Stimulated activated naive CD8-positive, alpha-beta T cell treated with anti-CD3 and anti-CD28 coated beads, Interleukin-15, Interleukin-2, amounts not matched to agents 100 ng/mL and 50 ng/mL, for 24 hours (primary cell): ENCODE measurements around the gene LMF1.

ENCODE experiments used
- H3K27ac Mint-ChIP-seq: one replicate; pipeline ENCODE4 v1.8.0; 2021; ENCODE audit warnings: mild to moderate bottlenecking, mixed read lengths
- H3K27me3 Mint-ChIP-seq: one replicate; pipeline ENCODE4 v1.8.0; 2021; ENCODE audit warnings: mixed read lengths
- H3K36me3 Mint-ChIP-seq: one replicate; pipeline ENCODE4 v1.8.0; 2021; ENCODE audit warnings: low read depth, mixed read lengths
- H3K4me1 Mint-ChIP-seq: one replicate; pipeline ENCODE4 v1.8.0; 2021; ENCODE audit warnings: low read depth, mixed read lengths
- H3K4me3 Mint-ChIP-seq: one replicate; pipeline ENCODE4 v1.8.0; 2021; ENCODE audit warnings: mild to moderate bottlenecking, mixed read lengths
- H3K9me3 Mint-ChIP-seq: one replicate; pipeline ENCODE4 v1.8.0; 2021; ENCODE audit warnings: mixed read lengths

The LMF1 gene

DNA sequence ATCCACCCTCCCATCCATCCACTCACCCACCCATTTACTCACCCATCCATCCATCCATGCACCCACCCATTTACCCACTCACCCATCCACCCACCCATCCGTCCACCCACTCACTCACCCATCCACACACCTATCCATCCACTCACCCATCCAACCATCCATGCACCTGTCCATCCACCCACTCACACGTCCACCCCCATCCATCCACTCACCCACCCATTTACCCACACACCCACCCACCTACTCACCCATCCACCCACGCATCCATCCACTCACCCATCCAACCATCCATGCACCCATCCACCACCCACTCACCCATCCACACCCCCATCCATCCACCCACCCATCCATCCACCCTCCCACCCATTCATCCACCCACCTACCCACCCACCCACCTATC is 22.9 kb upstream of the LMF1 start:
- Mint-ChIP-seq H3K27me3 (peaks cover 3% of the 10 kb centered on the region), H3K9me3 (no peaks in the 10 kb centered on the region), H3K4me3 (no peak overlapping the region), H3K36me3 (no peaks in the 10 kb centered on the region), H3K27ac (no peak overlapping the region), H3K4me1 (peaks cover 41% of the 10 kb centered on the region)

DNA sequence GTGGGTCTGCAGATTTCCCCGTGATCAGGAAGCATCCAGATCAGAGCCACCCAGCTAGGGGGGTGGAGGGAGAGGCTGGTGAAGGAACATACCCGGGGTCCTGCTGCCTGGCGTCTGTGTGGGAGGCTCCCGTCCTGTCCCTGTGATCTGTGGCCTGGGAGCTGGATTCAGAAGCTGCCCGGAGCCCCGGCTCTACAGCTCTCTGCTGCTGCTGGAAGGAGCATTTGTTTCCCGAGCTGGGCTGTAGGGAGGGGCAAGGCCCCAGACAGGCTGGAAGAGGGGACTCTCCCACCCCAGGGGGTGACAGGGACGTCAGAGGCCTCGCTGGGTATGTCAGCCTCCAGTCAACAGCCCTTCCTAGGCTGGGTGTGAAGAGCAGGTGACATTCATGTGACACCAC is 21.0 kb upstream of the LMF1 start:
- Mint-ChIP-seq H3K27me3 (peaks cover 3% of the 10 kb centered on the region), H3K36me3 (no peaks in the 10 kb centered on the region), H3K4me1 (peaks cover 21% of the 10 kb centered on the region), H3K27ac (no peak overlapping the region), H3K9me3 (no peaks in the 10 kb centered on the region), H3K4me3 (no peak overlapping the region)

DNA sequence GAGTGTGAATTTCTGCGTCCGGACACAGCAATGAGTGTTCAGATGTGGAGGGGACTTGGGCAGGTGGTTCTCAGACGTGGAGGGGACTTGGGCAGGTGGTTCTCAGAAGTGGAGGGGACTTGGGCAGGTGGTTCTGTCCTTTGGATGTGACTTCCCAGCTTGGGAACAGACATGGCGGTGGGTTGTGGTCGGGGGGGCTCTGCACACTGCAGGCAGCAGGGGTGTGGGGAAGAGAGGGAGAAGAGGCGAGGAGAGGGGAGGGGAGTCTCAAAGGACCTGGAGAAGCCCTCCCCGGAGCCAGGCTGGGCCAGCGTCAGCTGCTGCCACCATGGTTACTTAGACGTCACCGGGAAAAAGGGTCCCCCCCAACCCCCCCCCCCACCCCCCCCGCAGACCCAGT is 20.6 kb upstream of the LMF1 start:
- Mint-ChIP-seq H3K36me3 (no peaks in the 10 kb centered on the region), H3K27ac (no peak overlapping the region), H3K4me1 (peaks cover 21% of the 10 kb centered on the region), H3K9me3 (no peaks in the 10 kb centered on the region), H3K27me3 (no peaks in the 10 kb centered on the region), H3K4me3 (no peak overlapping the region)

DNA sequence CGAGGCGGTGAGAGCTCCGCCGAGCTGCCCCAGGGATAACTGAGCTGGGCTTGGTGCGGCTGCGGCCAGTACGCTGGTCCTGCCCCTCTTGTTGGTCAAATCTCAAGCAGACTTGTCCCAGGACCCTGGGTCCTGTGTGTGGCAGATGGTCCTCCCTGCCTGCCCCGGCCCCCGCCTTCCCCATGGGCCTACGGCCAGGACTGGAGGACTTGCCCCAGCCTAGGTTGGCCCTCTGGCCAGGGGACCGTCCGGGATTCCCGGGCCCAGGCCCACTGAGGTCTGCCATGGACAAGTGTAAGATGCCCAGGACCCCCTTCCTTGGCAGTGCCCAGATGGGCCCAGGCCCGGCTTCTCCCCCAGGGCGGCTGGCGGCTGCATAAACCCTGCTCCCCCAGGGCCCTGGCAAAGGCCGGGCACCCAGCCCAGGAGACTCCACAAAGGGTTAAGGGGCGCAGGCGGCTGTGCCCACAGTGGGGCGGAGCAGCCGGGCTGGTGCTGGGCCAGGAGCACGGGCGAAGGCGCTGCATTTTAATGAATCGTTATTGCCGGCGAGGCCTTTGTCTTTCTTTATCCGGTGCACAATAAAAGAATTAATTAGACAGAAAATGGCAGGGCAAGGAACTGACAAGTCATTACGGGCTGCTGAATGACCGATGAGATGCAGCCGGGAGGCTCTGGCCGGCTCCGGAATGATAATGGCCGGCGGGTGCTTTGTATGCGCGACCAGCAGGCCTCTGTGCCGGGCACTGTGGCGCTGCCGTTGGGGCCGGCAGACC is 19.9 kb upstream of the LMF1 start:
- H3K4me1 Mint-ChIP-seq: peaks cover 21% of the 10 kb centered on the region
- H3K9me3 Mint-ChIP-seq: no peaks in the 10 kb centered on the region
- H3K36me3 Mint-ChIP-seq: no peaks in the 10 kb centered on the region
- H3K4me3 Mint-ChIP-seq: no peak overlapping the region
- H3K27me3 Mint-ChIP-seq: no peaks in the 10 kb centered on the region
- H3K27ac Mint-ChIP-seq: no peak overlapping the region

DNA sequence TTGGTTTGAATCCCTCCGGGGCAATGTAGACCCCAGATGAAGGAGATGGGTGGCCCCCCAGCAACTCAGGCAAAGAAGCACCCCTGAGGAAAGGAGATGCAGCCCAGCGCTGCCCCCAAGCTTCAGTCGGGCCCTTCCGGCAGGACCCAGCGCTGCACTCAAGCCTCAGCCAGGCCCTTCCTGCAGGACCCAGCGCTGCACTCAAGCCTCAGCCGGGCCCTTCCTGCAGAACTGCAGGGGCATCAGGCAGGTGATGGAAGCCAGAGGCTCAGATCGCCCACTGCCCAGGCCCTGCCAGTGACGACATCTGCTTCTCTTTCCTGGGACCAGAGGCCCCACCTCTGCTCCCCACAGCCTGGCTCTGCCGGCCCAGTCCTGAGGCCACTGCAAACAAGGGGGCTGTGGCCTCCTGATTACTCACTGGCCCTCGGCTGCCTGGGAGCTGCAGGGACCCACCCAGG is 18.6 kb upstream of the LMF1 start:
- Mint-ChIP-seq H3K27ac (no peak overlapping the region), H3K4me3 (no peak overlapping the region), H3K27me3 (no peaks in the 10 kb centered on the region), H3K36me3 (no peaks in the 10 kb centered on the region), H3K9me3 (no peaks in the 10 kb centered on the region), H3K4me1 (peaks cover 10% of the 10 kb centered on the region)

- Mint-ChIP-seq H3K9me3 (no peaks in the 10 kb centered on the region), H3K27me3 (no peaks in the 10 kb centered on the region), H3K4me3 (no peak overlapping the region), H3K27ac (no peak overlapping the region), H3K36me3 (no peaks in the 10 kb centered on the region), H3K4me1 (peaks cover 10% of the 10 kb centered on the region)
Measured at GRCh38 chr16:988471-989353, 17.9 kb upstream of the LMF1 start.

DNA sequence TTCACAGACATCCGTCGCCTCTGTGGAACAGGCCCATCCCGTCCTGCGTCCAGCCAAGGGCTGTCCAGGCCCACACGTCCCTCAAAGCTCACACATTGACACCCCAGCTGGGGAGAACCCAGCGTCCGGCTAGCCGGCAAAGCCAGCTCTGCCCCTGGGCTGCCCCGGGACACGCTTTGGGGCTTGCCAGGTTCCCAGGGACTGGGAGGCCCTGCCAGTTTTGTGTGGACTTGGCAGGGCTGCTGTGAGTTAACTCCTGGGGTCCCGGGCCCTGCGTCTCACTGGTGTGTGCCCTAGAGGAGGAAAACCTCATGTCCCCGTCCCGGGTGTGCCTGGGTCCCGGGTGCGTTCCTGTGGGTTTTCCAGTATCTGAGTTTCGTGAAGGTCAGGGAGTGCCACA is 17.1 kb upstream of the LMF1 start:
- Mint-ChIP-seq H3K9me3 (no peaks in the 10 kb centered on the region), H3K27ac (no peak overlapping the region), H3K4me3 (no peak overlapping the region), H3K36me3 (no peaks in the 10 kb centered on the region), H3K27me3 (no peaks in the 10 kb centered on the region), H3K4me1 (peaks cover 10% of the 10 kb centered on the region)

GRCh38 chr16:986925-987582 is 16.3 kb upstream of the LMF1 start:
- Mint-ChIP-seq H3K4me1 (peaks cover 10% of the 10 kb centered on the region), H3K27me3 (peaks cover 4% of the 10 kb centered on the region), H3K4me3 (no peak overlapping the region), H3K9me3 (no peaks in the 10 kb centered on the region), H3K27ac (no peak overlapping the region), H3K36me3 (no peaks in the 10 kb centered on the region)

DNA sequence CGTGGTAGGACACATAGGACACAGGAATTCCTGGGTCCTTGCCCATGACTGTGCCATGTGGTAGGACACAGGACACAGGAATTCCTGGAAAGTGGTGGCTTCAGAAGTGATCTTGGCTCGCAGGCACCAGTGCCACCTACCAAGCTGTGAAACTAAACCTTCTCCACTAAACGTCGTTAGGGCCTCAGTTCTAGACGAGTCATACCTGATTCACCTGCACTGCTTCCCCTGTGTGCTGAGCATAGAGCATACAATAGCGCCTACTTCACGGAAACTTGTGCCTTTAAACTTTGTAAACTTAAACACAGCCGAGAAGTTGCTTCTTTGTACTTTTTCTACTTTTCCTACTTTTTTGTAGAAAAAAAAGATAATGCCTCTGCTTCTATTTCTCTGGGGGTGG is 15.6 kb upstream of the LMF1 start:
- Mint-ChIP-seq H3K4me3 (no peak overlapping the region), H3K27me3 (peaks cover 4% of the 10 kb centered on the region), H3K36me3 (no peaks in the 10 kb centered on the region), H3K9me3 (no peaks in the 10 kb centered on the region), H3K27ac (no peak overlapping the region), H3K4me1 (peaks cover 10% of the 10 kb centered on the region)

DNA sequence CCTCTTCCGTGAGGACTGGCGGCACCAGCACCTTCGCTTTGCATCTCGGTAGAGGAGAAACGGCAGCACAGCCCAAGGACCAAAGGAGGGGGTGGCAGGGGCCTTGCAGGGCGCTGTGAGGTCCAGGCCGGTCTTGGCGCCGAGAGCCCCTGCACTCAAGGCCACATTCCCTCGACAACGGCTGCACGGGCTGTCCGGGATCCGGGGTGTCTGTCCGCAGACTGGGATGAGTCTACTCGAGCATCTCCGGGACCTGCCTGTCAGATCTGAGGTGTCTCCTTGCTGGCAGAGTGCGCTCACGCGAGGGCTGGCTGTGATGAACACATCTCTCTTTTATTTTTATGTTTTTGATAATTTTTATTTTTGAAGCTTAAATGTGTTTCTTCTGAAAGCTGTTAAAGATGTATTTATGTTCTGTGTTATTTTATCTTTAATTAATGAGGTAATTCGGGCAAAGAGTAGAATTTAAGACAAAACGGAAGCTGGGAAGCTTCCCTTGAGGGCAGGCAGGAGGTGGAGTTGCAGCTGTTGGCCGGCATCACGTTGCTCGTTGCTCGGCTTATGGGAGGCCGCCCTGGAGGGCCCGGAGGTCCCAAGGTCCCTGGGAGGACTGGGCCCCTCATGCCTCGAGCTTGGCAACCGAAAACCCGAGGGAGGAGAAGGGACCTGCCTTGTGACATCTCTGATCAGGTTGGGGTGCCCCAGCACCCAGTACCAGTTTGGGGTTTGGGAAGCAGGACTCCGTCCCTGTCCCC is 15.0 kb upstream of the LMF1 start:
- H3K27ac Mint-ChIP-seq: no peak overlapping the region
- H3K4me3 Mint-ChIP-seq: no peak overlapping the region
- no peaks in the 10 kb centered on the region for H3K36me3 Mint-ChIP-seq
- H3K4me1 Mint-ChIP-seq: peaks cover 10% of the 10 kb centered on the region
- no peaks in the 10 kb centered on the region for H3K9me3 Mint-ChIP-seq
- H3K27me3 Mint-ChIP-seq: peaks cover 4% of the 10 kb centered on the region

DNA sequence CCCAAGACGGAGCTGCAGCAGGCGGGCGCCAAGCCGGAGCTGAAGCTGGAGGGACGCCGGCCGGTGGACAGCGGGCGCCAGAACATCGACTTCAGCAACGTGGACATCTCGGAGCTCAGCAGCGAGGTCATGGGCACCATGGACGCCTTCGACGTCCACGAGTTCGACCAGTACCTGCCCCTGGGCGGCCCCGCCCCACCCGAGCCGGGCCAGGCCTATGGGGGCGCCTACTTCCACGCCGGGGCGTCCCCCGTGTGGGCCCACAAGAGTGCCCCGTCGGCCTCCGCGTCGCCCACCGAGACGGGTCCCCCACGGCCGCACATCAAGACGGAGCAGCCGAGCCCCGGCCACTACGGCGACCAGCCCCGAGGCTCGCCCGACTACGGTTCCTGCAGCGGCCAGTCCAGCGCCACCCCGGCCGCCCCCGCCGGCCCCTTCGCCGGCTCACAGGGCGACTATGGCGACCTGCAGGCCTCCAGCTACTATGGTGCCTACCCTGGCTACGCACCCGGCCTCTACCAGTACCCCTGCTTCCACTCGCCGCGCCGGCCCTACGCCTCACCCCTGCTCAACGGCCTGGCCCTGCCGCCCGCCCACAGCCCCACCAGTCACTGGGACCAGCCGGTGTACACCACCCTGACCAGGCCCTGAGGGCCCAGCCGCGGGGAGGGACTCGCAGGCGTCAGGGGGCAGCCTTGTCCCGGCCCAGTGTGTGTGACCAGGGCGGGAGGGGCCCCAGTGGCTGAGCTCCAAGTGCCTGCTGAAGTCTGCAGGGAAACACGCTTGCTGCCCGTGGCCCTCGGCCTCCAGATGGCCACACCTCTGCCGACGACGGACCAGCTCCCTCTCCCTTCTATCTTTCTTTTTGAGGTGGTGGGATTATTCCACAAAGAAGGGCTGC is 14.2 kb upstream of the LMF1 start:
- H3K27ac Mint-ChIP-seq: no peak overlapping the region
- peaks cover 10% of the 10 kb centered on the region for H3K4me1 Mint-ChIP-seq
- no peak overlapping the region for H3K4me3 Mint-ChIP-seq
- H3K9me3 Mint-ChIP-seq: no peaks in the 10 kb centered on the region
- H3K27me3 Mint-ChIP-seq: peaks cover 4% of the 10 kb centered on the region
- no peaks in the 10 kb centered on the region for H3K36me3 Mint-ChIP-seq

DNA sequence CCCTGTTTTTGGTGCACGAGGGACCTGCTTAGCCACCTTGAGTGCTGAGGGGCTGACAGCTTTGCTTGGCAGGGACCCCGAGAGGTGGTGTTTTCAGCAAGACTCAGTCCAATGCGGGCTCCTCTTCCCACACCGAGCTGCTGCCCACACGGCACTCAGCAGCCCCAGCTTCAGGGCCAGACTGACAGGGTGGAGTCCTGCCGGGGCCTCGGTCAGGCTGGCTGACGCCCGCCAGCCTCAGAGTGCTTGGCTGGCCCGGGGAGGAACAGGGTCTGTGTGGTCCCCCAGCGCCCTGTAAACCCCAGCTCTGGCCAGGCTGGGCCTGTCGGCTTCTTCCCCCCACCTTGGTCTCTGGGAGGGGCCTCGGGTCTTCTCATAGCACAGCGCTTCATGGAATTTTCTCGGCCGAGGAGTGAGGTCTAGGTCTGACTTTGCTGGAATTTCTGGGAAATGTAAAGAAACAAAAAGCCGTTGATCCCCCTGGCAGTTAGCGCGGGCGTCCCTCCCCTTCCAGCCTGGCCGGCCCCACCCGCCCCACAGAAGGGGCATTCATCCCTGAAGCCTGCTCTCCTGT is 13.4 kb upstream of the LMF1 start:
- no peaks in the 10 kb centered on the region for H3K36me3 Mint-ChIP-seq
- H3K4me3 Mint-ChIP-seq: no peak overlapping the region
- H3K27me3 Mint-ChIP-seq: peaks cover 4% of the 10 kb centered on the region
- no peaks in the 10 kb centered on the region for H3K9me3 Mint-ChIP-seq
- H3K4me1 Mint-ChIP-seq: peaks cover 10% of the 10 kb centered on the region
- no peak overlapping the region for H3K27ac Mint-ChIP-seq
